ENCODE data around the gene PRR3. TPM values are rescaled to one million over a fixed set of nuclear protein-coding genes. Genes with fewer than 3 reads are reported as not detected.

The PRR3 gene
- total and polyA plus RNA-seq, 2 of the 13 experiments (the other 11 are each of a cell fraction or from before 2014, with no cell fraction given), result 14.6 to 21.2 TPM

- TF ChIP-seq BCLAF1 (IDR thresholded peaks at IDR 0.05) (no peak), HNF4A (CRISPR knock-in tag; IDR thresholded peaks at IDR 0.05) (peak; percentile 48; the same call in 1 of the 2 replicates), MAZ (IDR thresholded peaks at IDR 0.05; ENCODE audit: borderline replicate concordance, low read depth, low read length) (peak; percentile 95), MAZ (CRISPR knock-in tag; IDR thresholded peaks at IDR 0.05; ENCODE audit: low read depth) (peak; percentile 95), ZNF879 (CRISPR knock-in tag; IDR thresholded peaks at IDR 0.05) (peak; percentile 12; the same call in 1 of the 2 replicates), ZNF318 (CRISPR knock-in tag; IDR thresholded peaks at IDR 0.05) (no peak), GPN1 (CRISPR knock-in tag; IDR thresholded peaks at IDR 0.05; ENCODE audit: borderline replicate concordance) (no peak), ZNF629 (CRISPR knock-in tag; conservative IDR thresholded peaks at IDR 0.05) (no peak; the same call in 1 of the 2 replicates), REL (CRISPR knock-in tag; conservative IDR thresholded peaks at IDR 0.05) (peak; percentile 7; the same call in 1 of the 2 replicates), ZFP36 (IDR thresholded peaks at IDR 0.05; ENCODE audit: borderline replicate concordance, low read depth, low read length, partially characterized antibody) (no peak), PRPF4 (IDR thresholded peaks at IDR 0.05; ENCODE audit: low read depth, low read length, poor library complexity, severe bottlenecking) (no peak), ZNF547 (CRISPR knock-in tag; IDR thresholded peaks at IDR 0.05) (no peak), PCBP1 (IDR thresholded peaks at IDR 0.05; ENCODE audit: borderline replicate concordance, low read depth, low read length) (0 out of 2 replicates have a peak, but pooled peaks have one; percentile 75), GATA4 (IDR thresholded peaks at IDR 0.05; ENCODE audit: borderline replicate concordance, low read depth) (peak; percentile 59; the same call in 1 of the 2 replicates), MNT (IDR thresholded peaks at IDR 0.05) (peak; percentile 73), SSRP1 (CRISPR knock-in tag; IDR thresholded peaks at IDR 0.05) (peak; percentile 44; the same call in 1 of the 2 replicates)
Measured at GRCh38 chr6:30556066-30556905, 809 bp upstream of the PRR3 start, which contains the start of gene GNL1 (continued).
